NT2/D1 (cell line): ENCODE data around the gene PASK.

ENCODE experiments used
- SUZ12 ChIP-seq: IDR thresholded peaks from 2 replicates; pipeline ENCODE4 v1.6.1; 2011; ENCODE audit not compliant: insufficient read length, insufficient read depth; ENCODE audit errors: extremely low read depth
- YY1 ChIP-seq: IDR thresholded peaks from 2 replicates; pipeline ENCODE4 v1.6.1; 2011; ENCODE audit not compliant: insufficient read length, insufficient read depth

DNA sequence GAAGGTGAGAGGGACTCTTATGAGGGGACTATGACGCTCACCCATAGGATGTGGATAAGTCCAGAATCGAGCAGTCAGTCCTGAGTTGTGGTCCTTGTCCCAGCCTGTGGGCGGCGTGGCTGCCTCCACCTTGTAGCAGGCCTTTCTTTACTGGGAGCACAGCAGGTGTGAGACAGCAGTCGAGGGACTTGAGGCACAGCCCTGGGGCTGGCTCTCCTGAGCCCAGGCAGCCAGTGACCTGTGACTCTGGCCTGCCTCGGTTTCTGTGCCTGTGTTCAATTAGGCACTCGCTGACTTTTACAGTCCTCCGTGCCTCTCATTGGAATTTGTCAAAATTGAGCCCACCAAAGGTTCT lies 9.3 kb upstream of the PASK start:
- TF ChIP-seq YY1 (no peak), SUZ12 (no peak)
